ENCODE measurements around the gene PPP4C. TPM values are rescaled to one million over a fixed set of nuclear protein-coding genes. Genes with fewer than 3 reads are reported as not detected.

The PPP4C gene
- total and polyA plus RNA-seq, 2 of the 8 experiments (the other 6 are each of a cell fraction or from before 2014, with no cell fraction given) = 148 to 298 TPM

DNA sequence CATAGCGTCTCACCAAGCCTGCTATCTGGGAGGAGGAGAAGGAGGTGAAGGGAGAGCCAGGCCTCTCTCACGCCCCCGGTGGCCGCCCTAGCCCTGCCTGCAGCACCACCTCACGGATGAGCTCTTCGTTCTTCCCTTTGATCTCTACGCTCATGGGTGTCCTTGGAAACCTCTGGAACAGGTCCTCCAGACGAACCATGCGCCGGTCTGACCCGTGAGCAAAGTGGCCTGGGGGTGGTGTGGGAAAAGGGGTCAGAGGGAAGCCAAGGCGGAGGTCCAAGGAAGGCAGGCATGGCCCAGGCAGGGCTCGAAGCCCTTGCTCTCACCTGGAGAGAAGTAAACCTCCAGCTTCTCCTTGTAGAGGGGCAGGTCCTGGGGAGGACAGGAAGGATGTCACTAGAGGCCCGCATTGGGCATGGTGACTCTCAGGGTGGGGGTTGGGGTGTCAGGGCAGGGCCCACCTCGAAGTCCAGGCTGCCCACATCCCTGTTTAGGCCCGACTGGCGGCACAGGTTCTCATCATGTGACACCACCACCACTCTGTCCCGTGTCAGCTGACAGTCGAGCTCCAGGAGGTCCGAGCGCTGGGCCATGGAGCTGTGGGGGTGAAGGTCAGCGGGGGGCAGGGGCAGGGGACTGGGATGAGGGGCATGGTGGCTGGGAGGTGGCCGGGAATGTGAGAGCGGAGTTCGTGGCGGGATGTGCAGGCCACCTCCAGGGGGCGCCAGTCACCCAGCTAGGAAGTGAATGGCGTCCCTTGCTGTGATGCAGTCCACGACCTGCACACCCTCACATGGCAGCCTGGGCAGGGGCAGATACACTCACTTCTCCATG, 36.6 kb downstream of the PPP4C start (continued):
- TF ChIP-seq RAD21 (IDR thresholded peaks at IDR 0.05 in 1 of 2, conservative IDR thresholded peaks at IDR 0.05 in 1 of 2; ENCODE audit: low read depth in 2 of 2, low read length in 2 of 2) (peak; percentile 72 to 75), CBX5 (IDR thresholded peaks at IDR 0.05; ENCODE audit: low read depth, low read length) (no peak), SIN3A (conservative IDR thresholded peaks at IDR 0.05 in 1 of 2, IDR thresholded peaks at IDR 0.05 in 1 of 2; ENCODE audit: low read depth in 1 of 2, low read length in 2 of 2) (0 out of 4 replicates have a peak, but pooled peaks of 1 of the 2 experiments have one; percentile 50), TEAD4 (IDR thresholded peaks at IDR 0.05; ENCODE audit: low read depth, low read length) (peak; percentile 79), YY1 (IDR thresholded peaks at IDR 0.05; ENCODE audit: low read depth, low read length) (peak; percentile 84)
- TF ChIP-seq, protein P1, sequence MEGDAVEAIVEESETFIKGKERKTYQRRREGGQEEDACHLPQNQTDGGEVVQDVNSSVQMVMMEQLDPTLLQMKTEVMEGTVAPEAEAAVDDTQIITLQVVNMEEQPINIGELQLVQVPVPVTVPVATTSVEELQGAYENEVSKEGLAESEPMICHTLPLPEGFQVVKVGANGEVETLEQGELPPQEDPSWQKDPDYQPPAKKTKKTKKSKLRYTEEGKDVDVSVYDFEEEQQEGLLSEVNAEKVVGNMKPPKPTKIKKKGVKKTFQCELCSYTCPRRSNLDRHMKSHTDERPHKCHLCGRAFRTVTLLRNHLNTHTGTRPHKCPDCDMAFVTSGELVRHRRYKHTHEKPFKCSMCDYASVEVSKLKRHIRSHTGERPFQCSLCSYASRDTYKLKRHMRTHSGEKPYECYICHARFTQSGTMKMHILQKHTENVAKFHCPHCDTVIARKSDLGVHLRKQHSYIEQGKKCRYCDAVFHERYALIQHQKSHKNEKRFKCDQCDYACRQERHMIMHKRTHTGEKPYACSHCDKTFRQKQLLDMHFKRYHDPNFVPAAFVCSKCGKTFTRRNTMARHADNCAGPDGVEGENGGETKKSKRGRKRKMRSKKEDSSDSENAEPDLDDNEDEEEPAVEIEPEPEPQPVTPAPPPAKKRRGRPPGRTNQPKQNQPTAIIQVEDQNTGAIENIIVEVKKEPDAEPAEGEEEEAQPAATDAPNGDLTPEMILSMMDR (IDR thresholded peaks at IDR 0.05; ENCODE audit: control extremely low read depth in 1 of 3, insufficient read depth in 1 of 3, low read depth in 1 of 3, low read length in 3 of 3) = peak; percentile 82 to 98 (median 94)
- TF ChIP-seq, protein P2, sequence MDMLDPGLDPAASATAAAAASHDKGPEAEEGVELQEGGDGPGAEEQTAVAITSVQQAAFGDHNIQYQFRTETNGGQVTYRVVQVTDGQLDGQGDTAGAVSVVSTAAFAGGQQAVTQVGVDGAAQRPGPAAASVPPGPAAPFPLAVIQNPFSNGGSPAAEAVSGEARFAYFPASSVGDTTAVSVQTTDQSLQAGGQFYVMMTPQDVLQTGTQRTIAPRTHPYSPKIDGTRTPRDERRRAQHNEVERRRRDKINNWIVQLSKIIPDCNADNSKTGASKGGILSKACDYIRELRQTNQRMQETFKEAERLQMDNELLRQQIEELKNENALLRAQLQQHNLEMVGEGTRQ (IDR thresholded peaks at IDR 0.05; ENCODE audit: low read length) = peak; percentile 28; the same call in 1 of the 2 replicates
